HG03460 (cell line): ENCODE measurements around the gene TFDP2.
"Not testable (repeated sequence)": the region's sequence is repeated elsewhere in the genome, so short reads cannot be mapped to it uniquely, and the experiment has no call there.

ENCODE experiments used
- ATAC-seq: cut with Tn5 transposase; IDR thresholded peaks from one replicate; pipeline ENCODE4 v1.9.1; 2021; ENCODE audit not compliant: unreplicated experiment

The TFDP2 gene

DNA sequence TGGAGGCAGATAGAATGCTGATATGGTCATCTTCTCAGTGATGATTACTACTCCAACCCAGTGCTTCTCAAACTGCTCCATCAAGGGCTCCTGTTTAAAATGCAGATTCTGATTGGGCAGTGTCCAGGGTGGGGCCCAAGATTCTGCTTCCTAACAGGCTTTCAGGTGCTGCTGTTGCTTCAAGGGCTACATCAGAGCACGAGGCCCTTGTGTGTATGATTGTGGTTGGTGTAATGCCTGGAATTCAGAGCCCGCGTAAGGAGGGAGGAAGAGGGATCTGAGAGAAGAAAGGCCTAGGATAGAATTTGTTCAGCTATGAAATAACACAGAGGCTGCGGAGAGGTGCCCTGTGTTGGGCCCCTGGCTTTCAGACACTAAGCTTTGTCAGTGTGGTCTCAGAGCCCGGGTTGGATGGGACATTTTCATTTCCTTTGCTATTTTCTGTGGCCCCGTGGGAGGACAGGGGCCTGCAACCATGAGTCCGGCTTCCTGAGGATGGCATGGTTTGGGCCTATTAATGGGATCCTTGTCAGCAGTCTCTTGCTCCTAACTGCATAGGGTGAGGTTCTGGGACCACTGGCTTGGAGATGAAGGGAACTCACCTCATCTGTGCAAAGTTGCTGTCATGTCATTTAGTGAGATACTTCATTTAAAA, 219.9 kb downstream of the TFDP2 start:
- ATAC-seq, result no peak

DNA sequence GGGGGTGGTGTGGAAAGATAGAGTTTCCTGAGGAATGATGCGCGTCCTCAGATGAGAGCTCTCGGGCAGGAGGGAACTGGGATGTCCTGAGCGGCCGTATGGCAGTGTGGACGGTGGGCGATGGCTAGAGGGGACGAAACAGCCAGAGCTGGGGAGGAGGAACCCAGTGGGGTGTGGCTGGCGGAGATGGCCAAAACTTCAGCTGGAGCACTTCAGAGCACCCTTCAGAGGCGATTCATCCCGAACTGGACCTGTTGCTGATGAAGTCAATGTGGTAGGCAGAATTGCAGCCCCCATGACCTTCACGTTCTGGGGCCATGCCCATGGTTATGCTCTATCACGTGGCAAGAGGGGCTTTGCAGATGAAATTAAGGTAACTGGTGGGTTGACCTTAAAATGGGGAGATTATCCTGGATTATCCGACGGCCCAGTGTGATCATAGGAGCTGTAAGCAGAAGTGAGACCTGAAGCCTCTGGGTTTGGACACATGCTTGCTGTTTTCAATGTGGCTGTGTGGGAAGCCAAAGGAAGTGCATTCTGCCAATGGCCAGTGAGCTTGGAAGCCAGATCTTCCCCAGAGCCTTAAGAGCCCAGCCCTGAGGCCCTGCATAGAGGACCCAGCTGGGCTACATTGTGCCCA, 220.6 kb downstream of the TFDP2 start:
- no peak for ATAC-seq

GRCh38 chr3:141926929-141927328, 222.4 kb downstream of the TFDP2 start:
- no peak for ATAC-seq

GRCh38 chr3:141925677-141926076, 223.7 kb downstream of the TFDP2 start:
- ATAC-seq, result not testable (repeated sequence)

GRCh38 chr3:141921316-141921715, 228.0 kb downstream of the TFDP2 start:
- ATAC-seq, result no peak

DNA sequence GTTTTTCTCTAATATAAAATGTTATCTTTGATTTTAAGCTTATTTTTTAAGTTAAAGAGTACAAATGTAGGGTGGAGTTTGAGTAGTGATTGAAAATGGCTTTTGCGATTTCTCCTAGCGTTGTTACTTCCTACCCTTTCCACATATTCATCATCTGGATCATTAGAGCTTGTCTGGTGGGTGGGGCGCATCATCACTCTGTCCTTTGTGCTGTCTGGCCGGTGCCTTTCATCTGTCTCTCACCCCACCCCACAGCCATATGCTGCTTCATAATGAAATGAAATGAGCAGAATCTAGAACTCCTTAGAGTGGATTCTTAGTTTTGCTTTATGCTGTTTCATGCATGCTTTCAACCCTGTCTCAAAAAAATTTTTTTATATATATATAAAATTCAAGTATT, 228.6 kb downstream of the TFDP2 start:
- no peak for ATAC-seq

DNA sequence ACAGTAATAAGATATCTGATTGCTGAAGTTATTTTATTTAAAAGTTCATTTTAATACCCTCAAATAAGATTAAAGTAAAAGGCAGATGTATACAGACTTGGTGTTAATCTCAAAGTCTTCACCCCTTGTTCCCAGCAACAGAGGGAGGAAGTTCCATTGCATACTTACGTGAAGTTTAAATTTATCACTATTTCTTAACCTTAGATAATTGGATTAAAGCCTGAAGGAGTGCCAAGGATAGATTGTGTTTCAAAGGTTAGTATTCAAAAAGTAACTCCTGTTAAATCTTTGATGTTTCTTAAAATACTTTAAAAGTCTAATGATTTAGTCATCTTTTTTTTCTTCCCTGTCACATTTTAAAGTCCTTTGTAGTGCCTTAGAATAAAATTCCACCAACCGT, 233.6 kb downstream of the TFDP2 start:
- ATAC-seq, result no peak

- no peak for ATAC-seq
Measured at GRCh38 chr3:141915016-141915415, 234.3 kb downstream of the TFDP2 start.

DNA sequence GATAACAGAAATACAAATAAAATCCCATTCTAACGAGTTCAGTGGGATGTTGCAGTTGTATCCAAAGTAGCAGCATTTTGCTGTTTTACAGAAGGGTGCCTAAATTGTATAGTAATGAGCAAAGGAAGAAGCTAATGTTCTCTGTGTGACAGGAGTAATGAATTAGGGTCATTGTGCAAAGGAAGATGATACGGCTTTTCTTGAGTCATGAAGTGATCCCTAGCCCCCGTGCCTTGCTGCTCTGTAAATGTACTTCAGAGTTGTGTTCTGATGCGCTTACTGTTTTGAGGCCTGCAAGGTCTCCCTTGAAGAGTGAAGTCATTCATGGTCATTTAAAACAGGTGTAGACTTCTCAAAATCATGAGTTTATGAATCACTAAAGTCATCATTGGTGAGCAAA, 235.0 kb downstream of the TFDP2 start:
- no peak for ATAC-seq

DNA sequence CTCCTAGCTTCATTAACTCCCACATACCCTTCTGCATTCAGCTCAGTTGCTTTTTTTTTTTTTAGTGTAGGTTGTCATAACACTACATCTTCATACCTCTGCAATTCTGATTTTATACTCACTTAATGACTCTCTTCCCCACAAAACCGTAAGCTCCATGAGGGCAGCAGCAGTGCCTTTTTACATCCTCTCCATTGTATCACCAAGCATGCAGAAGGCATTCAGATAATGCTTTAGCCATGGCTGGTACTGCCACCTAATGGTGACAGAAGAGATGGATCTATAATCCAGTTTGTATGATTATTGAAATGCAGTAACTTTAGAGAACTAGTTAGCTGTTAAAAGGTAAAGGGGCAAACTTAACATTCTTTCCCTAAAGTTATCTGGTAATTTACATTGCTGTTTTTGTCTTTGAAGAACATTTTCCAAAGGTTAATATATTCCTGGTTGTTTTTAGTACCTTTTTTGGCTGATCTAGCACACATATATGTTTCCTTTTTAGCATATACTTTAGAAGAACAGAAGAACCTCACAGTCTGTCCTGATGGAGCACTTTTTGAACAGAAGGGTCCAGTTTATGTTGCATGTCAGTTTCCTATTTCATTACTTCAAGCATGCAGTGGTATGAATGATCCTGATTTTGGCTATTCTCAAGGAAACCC, 236.1 kb downstream of the TFDP2 start:
- ATAC-seq, result no peak

DNA sequence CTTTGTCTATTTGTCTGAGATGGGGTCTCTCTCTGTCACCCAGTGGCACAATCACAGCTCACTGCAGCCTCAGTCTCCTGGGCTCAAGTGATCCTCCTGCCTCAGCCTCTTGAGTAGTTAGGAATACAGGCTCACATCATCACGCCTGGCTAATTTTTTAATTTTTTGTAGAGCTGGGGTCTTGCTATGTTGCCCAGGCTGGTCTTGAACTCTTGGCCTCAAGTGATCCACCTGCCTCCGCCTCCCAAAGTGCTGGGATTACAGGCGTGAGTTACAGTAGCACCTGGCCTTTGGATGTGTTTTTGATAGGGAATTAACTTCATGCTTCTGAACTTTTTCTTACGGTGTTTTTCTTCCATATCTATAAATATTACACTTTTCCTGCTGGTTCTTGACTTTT, 239.4 kb downstream of the TFDP2 start:
- ATAC-seq, result not testable (repeated sequence)

- ATAC-seq, result no peak
Measured at GRCh38 chr3:141909408-141909807, 239.9 kb downstream of the TFDP2 start.

GRCh38 chr3:141905129-141905528, 244.2 kb downstream of the TFDP2 start:
- ATAC-seq, result no peak

GRCh38 chr3:141904203-141904602, 245.1 kb downstream of the TFDP2 start:
- ATAC-seq, result no peak

GRCh38 chr3:141901914-141902313, 247.4 kb downstream of the TFDP2 start:
- ATAC-seq, result no peak

- ATAC-seq, result no peak
Measured at GRCh38 chr3:141900343-141900742, 249.0 kb downstream of the TFDP2 start.

DNA sequence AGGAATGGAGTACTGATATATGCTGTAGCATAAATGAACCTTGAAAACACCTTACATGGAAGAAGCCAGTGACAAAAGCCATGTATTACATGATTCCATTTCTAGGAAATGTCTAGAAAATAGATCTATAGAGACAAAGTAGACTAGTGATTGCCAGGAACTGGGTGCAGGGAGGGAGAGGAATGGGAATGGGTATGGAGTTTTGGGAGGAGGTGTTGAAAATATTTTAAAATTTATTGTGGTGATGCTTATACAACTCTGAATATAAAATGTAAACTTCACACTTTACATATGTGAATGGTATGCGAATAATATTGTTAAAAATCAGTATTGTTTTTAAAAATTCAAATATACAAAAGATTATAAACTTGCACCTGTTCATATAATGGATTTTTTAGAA, 250.4 kb downstream of the TFDP2 start:
- no peak for ATAC-seq

DNA sequence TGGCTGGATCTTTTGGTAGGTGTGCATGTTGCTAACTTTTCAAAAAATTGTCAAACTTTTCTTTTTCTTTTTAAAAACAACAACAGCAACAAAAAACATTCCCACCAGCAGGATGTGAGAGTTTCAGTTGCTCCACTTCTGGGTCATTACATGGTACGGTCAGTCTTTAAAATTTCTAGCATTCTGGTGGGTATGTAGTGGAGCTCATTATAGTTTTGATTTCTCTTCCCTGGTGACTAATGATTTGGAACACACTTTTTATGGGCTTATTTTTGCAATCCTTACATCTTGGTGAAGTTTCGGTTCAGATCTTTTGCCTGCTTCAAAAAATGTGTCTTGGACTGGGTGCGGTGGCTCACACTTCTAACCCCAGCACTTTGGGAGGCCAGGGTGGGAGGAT, 253.6 kb downstream of the TFDP2 start:
- ATAC-seq, result no peak

- no peak for ATAC-seq
Measured at GRCh38 chr3:141894524-141895176, 254.7 kb downstream of the TFDP2 start.
